ENCODE data around the gene VPS37C. TPM values are rescaled to one million over a fixed set of nuclear protein-coding genes. Genes with fewer than 3 reads are reported as not detected.

Gene VPS37C
- total and polyA plus RNA-seq, 2 of the 13 experiments (the other 11 are each of a cell fraction or from before 2014, with no cell fraction given) = 7.5 to 8.8 TPM

DNA sequence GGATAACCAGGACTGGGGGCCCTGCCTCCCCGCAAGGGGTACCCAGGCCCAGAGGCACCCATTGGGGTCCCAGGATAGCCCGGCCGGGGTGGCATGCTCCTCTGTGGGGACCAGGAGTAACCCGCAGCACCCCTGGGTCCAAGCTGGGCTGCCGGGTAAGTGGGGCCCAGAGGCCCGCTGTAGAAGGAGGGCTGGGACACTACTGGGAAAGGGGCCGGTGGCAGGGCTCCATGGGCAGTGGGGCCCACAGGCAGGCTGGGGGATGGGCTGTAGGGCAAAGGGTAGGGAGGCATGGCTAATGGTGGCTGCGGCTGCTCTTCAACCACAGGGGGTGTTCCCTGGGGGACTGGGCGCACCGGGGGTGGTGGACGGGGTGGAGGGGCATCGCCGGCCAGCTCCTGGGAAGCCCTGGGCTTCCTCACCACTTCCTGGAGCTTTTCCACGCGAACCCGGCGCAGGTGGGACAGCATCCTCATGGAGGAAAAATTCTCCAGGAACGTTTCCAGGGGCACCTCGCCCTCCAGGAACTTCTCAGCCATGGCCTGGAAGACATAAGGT lies 29.1 kb downstream of the VPS37C start:
- intact Hi-C loops (cut with micrococcal nuclease; ENCODE audit: unreplicated experiment) (no loop called here), in situ Hi-C loops (cut with HindIII; ENCODE audit: extremely low pct_ligation_motif_present, low pct_unique_long_range_greater_than_20kb) (no loop called here)
- Histone ChIP-seq H3K9me3 (ENCODE audit: low read length) (no peaks in the 10 kb centered on the region), H3K4me1 (ENCODE audit: insufficient read depth, low read length) (peaks cover 6% of the 10 kb centered on the region), H3K79me2 (ENCODE audit: insufficient read depth, low read length) (no peaks in the 10 kb centered on the region), H3K27ac (ENCODE audit: extremely low read length, insufficient read depth, low read length) (no peak overlapping the region), H3K9ac (ENCODE audit: insufficient read depth, low read depth, low read length) (no peak overlapping the region), H3K27me3 (ENCODE audit: control insufficient read depth in 1 of 2, insufficient read depth in 2 of 2, low read length in 2 of 2) (no peaks in the 10 kb centered on the region), H3K36me3 (replicated peaks in 1 of 2; ENCODE audit: control insufficient read depth in 1 of 2, insufficient read depth in 2 of 2, low read length in 2 of 2) (peaks cover 4 to 14% of the 10 kb centered on the region in 2 experiments; a peak in 2 of 5 replicates), H4K20me1 (ENCODE audit: insufficient read depth, low read length) (no peaks in the 10 kb centered on the region), H3K4me2 (ENCODE audit: low read depth, low read length) (no peak overlapping the region), H3K4me3 (replicated peaks in 1 of 3; ENCODE audit: insufficient read depth in 1 of 3, low read depth in 2 of 3, low read length in 3 of 3) (no peak overlapping the region), H2AFZ (ENCODE audit: low read length) (no peak overlapping the region)
- ATAC-seq (no peak), FAIRE-seq (no peak), DNase-seq (ENCODE audit: low spot score) (no peak)
- TF ChIP-seq ZBTB42 (CRISPR knock-in tag; IDR thresholded peaks at IDR 0.05) (no peak), MAX (IDR thresholded peaks at IDR 0.05) (no peak), ZZZ3 (CRISPR knock-in tag; IDR thresholded peaks at IDR 0.05; ENCODE audit: borderline replicate concordance) (no peak), ZBTB14 (CRISPR knock-in tag; IDR thresholded peaks at IDR 0.05) (no peak), ZNF121 (CRISPR knock-in tag; IDR thresholded peaks at IDR 0.05) (no peak), EED (CRISPR knock-in tag; IDR thresholded peaks at IDR 0.05) (no peak), ESRRA (CRISPR knock-in tag; IDR thresholded peaks at IDR 0.05; ENCODE audit: low read depth) (no peak), KDM2A (CRISPR knock-in tag; IDR thresholded peaks at IDR 0.05; ENCODE audit: borderline replicate concordance, low read depth) (no peak), ATF4 (CRISPR knock-in tag; IDR thresholded peaks at IDR 0.05) (no peak), ZNF441 (CRISPR knock-in tag; IDR thresholded peaks at IDR 0.05; ENCODE audit: borderline replicate concordance) (no peak), ZNF567 (CRISPR knock-in tag; IDR thresholded peaks at IDR 0.05; ENCODE audit: borderline replicate concordance) (no peak), ZNF333 (CRISPR knock-in tag; IDR thresholded peaks at IDR 0.05; ENCODE audit: borderline replicate concordance) (no peak), HDAC6 (IDR thresholded peaks at IDR 0.05; ENCODE audit: low read depth, low read length) (no peak), NCOA5 (CRISPR knock-in tag; IDR thresholded peaks at IDR 0.05) (no peak), TRIM24 (CRISPR knock-in tag; IDR thresholded peaks at IDR 0.05) (no peak)
- TF ChIP-seq, protein P1, sequence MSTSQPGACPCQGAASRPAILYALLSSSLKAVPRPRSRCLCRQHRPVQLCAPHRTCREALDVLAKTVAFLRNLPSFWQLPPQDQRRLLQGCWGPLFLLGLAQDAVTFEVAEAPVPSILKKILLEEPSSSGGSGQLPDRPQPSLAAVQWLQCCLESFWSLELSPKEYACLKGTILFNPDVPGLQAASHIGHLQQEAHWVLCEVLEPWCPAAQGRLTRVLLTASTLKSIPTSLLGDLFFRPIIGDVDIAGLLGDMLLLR (CRISPR knock-in tag; IDR thresholded peaks at IDR 0.05) = no peak
- TF ChIP-seq, protein P2, sequence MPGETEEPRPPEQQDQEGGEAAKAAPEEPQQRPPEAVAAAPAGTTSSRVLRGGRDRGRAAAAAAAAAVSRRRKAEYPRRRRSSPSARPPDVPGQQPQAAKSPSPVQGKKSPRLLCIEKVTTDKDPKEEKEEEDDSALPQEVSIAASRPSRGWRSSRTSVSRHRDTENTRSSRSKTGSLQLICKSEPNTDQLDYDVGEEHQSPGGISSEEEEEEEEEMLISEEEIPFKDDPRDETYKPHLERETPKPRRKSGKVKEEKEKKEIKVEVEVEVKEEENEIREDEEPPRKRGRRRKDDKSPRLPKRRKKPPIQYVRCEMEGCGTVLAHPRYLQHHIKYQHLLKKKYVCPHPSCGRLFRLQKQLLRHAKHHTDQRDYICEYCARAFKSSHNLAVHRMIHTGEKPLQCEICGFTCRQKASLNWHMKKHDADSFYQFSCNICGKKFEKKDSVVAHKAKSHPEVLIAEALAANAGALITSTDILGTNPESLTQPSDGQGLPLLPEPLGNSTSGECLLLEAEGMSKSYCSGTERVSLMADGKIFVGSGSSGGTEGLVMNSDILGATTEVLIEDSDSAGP (CRISPR knock-in tag; IDR thresholded peaks at IDR 0.05; ENCODE audit: borderline replicate concordance) = no peak
- ChIA-PET CTCF (ENCODE audit: low intra/inter-chr PET ratio, low total read pairs) (no interaction called here), POLR2A (no interaction called here)
- WGBS (ENCODE audit: low lambda C conversion rate) = 96% methylated on average over 12 of the region's 19 CpGs
- no TSS peak for BruUV-seq (replicated peaks)

Measured in HepG2 (cell line).